Transverse colon (tissue), 4 donors: ENCODE results near the gene RBMXL2. TPM values are rescaled to one million over a fixed set of nuclear protein-coding genes. Genes with fewer than 3 reads are reported as not detected.

ENCODE experiments used
- DNase-seq: peaks from one replicate; pipeline ENCODE4 v3.0.0-alpha.2; 2019
- H3K27ac ChIP-seq, 4 donors: fragments of 200-600 bp; sonication (generic); 2 replicates each; pipeline ENCODE4 v1.5.1; 2016 to 2018; ENCODE audit warnings: inconsistent platforms in 4 of 4
- H3K27me3 ChIP-seq: fragments of 200-600 bp; sonication (generic); 2 replicates; pipeline ENCODE4 v1.5.1; 2017; ENCODE audit warnings: inconsistent platforms
- H3K36me3 ChIP-seq, 4 donors: fragments of 200-600 bp; sonication (generic); 2 replicates each; pipeline ENCODE4 v1.5.1; 2017 to 2019; ENCODE audit warnings: inconsistent platforms in 4 of 4
- H3K4me1 ChIP-seq, 4 donors: fragments of 200-600 bp; sonication (generic); 2 replicates each; pipeline ENCODE4 v1.5.1; 2017 to 2020; ENCODE audit warnings: inconsistent platforms in 4 of 4
- H3K4me3 ChIP-seq, 4 donors: fragments of 200-600 bp; sonication (generic); 1 replicate in 1 of 4; 2 replicates in 3 of 4; pipeline versions ENCODE4 v1.5.1 to v1.6.1; 2017 to 2019; ENCODE audit warnings: inconsistent platforms in 4 of 4
- H3K9me3 ChIP-seq, 2 donors: fragments of 200-600 bp; sonication (generic); 2 replicates each; pipeline ENCODE4 v1.5.1; 2017 to 2019; ENCODE audit warnings: inconsistent platforms in 2 of 2
- EP300 ChIP-seq: sonication (generic); formaldehyde crosslinking; IDR thresholded peaks from one replicate; pipeline ENCODE4 v1.6.1; 2017; ENCODE audit warnings: antibody characterized with exemption, low read depth
- POLR2A ChIP-seq: fragments of 450-650 bp; IDR thresholded peaks from one replicate; pipeline ENCODE4 v1.6.1; 2016; ENCODE audit warnings: antibody characterized with exemption, mild to moderate bottlenecking, moderate library complexity
- POLR2AphosphoS5 ChIP-seq, 3 donors: sonication (generic); formaldehyde crosslinking; IDR thresholded peaks; one replicate each; pipeline ENCODE4 v1.6.1; 2016; ENCODE audit warnings: antibody characterized with exemption in 3 of 3
- WGBS, 2 donors: methylation state at CpG; one replicate each; pipeline ENCODE4 v1.1.5; 2018; ENCODE audit warnings: low coverage in 1 of 2; 5-methylcytosine and 5-hydroxymethylcytosine counted together
- in situ Hi-C, 4 donors: fragments of 200-750 bp; cut with MboI; loops; one replicate each; pipeline versions ENCODE4 v1.15.0 to v1.15.1; 2017; ENCODE audit warnings: low sequenced_read_pairs in 3 of 4, low pct_ligation_motif_present in 1 of 4, low pct_unique_long_range_greater_than_20kb in 1 of 4
- intact Hi-C: fragments of 100-400 bp; cut with DNase I; formaldehyde crosslinking; loops from one replicate; pipeline ENCODE4 v1.15.1; 2023; ENCODE audit warnings: low total_unique reads
- total RNA-seq, 4 donors: library from RNA; depleted of rRNA; stranded (reverse); fragments of >200 nt; gene quantifications; one replicate each; pipeline ENCODE4 v1.1.0, GENCODE V29; 2016
- TF ChIP-seq, protein P1 (sequence below), 5 experiments: fragments of 200-600 bp in 3 of 5; fragments of 450-650 bp in 2 of 5; sonication (generic) in 3 of 5; IDR thresholded peaks; 1 replicate in 2 of 5; 2 replicates in 3 of 5; pipeline ENCODE4 v1.5.1; 2016 to 2017; ENCODE audit warnings: antibody characterized with exemption in 5 of 5, inconsistent platforms in 3 of 5, mild to moderate bottlenecking in 2 of 5, moderate library complexity in 1 of 5

RBMXL2 gene
- total RNA-seq, 4 donors from 2014 or later: 0.79 to 1.2 TPM; not detected in 2

DNA sequence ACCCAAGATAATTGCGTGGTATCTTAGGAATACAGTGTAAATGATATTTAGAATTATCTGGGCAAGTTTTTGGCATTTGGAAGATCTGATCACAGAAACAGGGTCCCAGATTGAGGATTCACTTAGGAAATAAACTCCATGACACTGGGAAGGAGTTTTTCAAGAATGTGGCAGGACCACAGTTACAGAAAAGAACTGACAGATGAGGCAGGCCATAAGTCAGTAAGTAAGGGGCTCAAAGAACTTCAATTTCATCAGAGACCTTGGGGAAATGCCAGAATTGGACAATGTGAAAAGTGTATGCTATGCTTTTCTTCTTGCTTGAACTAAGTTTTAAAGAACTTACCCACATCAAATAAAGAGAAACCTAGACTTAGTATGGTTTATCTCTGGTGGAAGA, 49.3 kb downstream of the RBMXL2 start:
- DNase-seq: no peak
- Histone ChIP-seq H3K9me3 (no peaks in the 10 kb centered on the region), H3K36me3 (no peaks in the 10 kb centered on the region), H3K27me3 (no peaks in the 10 kb centered on the region), H3K27ac (no peak overlapping the region), H3K4me1 (no peaks in the 10 kb centered on the region), H3K4me3 (no peak overlapping the region)
- WGBS, 2 donors: 50 to 86% methylated on average over 1 of the region's 1 CpG
- in situ Hi-C loops: no loop called here
- TF ChIP-seq POLR2AphosphoS5 (IDR thresholded peaks at IDR 0.05): no peak
- TF ChIP-seq, protein P1, sequence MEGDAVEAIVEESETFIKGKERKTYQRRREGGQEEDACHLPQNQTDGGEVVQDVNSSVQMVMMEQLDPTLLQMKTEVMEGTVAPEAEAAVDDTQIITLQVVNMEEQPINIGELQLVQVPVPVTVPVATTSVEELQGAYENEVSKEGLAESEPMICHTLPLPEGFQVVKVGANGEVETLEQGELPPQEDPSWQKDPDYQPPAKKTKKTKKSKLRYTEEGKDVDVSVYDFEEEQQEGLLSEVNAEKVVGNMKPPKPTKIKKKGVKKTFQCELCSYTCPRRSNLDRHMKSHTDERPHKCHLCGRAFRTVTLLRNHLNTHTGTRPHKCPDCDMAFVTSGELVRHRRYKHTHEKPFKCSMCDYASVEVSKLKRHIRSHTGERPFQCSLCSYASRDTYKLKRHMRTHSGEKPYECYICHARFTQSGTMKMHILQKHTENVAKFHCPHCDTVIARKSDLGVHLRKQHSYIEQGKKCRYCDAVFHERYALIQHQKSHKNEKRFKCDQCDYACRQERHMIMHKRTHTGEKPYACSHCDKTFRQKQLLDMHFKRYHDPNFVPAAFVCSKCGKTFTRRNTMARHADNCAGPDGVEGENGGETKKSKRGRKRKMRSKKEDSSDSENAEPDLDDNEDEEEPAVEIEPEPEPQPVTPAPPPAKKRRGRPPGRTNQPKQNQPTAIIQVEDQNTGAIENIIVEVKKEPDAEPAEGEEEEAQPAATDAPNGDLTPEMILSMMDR (IDR thresholded peaks at IDR 0.05): no peak
- TF ChIP-seq POLR2A: no peak
- no peak for TF ChIP-seq EP300
- intact Hi-C loops: no loop called here

Other genes starting within 250 kb of the RBMXL2 start
- not detected for gene OR10A5, start 243.3 kb upstream of the RBMXL2 start, total RNA-seq
- gene OR10A2, start 225.9 kb upstream of the RBMXL2 start, total RNA-seq: not detected
- gene OR10A4, start 212.4 kb upstream of the RBMXL2 start, total RNA-seq: not detected
- gene OR2D2, start 196.5 kb upstream of the RBMXL2 start, total RNA-seq: 1 to 10 TPM in 1 of 4 donors, under 1 TPM in 1, not detected in 2; 0.64 to 1.4 TPM
- gene OR2D3, start 168.0 kb upstream of the RBMXL2 start, total RNA-seq: not detected
- gene ZNF215, start 162.6 kb upstream of the RBMXL2 start, total RNA-seq: 10 to 100 TPM in 1 of 4 donors, 1 to 10 TPM in 3; 1.1 to 10.6 (median 3.1) TPM
- gene ZNF214, start 68.7 kb upstream of the RBMXL2 start, total RNA-seq: 1 to 10 TPM in 2 of 4 donors, under 1 TPM in 1, not detected in 1; 0.60 to 2.4 (median 1.1) TPM
- under 1 TPM in 2 of 4 donors, not detected in 2; 0.41 to 0.48 TPM for gene NLRP14, start 68.5 kb upstream of the RBMXL2 start, total RNA-seq
- under 1 TPM in 2 of 4 donors, not detected in 2; 0.14 to 0.16 TPM for gene SYT9, start 162.9 kb downstream of the RBMXL2 start, total RNA-seq